HCT116 (cell line): Measurements from ENCODE around the gene ZGPAT. TPM values are rescaled to one million over a fixed set of nuclear protein-coding genes. Genes with fewer than 3 reads are reported as not detected.
"Not testable (repeated sequence)": the region's sequence is repeated elsewhere in the genome, so short reads cannot be mapped to it uniquely, and the experiment has no call there.

Source experiments
- ATAC-seq: fragments of 200-7000 bp; cut with Tn5 transposase; 2 replicates; pipeline ENCODE4 v1.9.1; 2020; ENCODE audit warnings: mild to moderate bottlenecking, moderate library complexity
- BruUV-seq: library from RNA; stranded (reverse); fragments of 400-500 nt; replicated peaks from 2 replicates; lab custom pipeline; 2021; lab: Mats Ljungman, UMichigan
- CTCF ChIA-PET: fragments of 300-600 bp; sonication (Branson Sonifier 250); formaldehyde crosslinking; loops from one replicate; lab custom pipeline; 2021; ENCODE audit warnings: antibody characterized with exemption; lab: Charles Lee
- POLR2A ChIA-PET: fragments of 300-600, 350-600 bp; sonication (Branson Sonifier 250); formaldehyde crosslinking; loops from one replicate; lab custom pipeline; 2021; ENCODE audit warnings: antibody characterized with exemption; lab: Charles Lee
- RAD21 ChIA-PET, 2 experiments: fragments of 300-600 bp; sonication (Branson Sonifier 250); formaldehyde crosslinking; loops; one replicate each; lab custom pipeline; 2023; ENCODE audit warnings: low total read pairs in 2 of 2; ENCODE audit not compliant: uncharacterized antibody in 2 of 2, unreplicated experiment in 2 of 2, low non-redundant PET in 1 of 2; lab: Charles Lee
- DNase-seq: peaks from one replicate; pipeline ENCODE4 v3.0.0-alpha.2; 2010; ENCODE audit warnings: low read depth, low spot score
- H2AFZ ChIP-seq: fragments of 200-600 bp; shearing (Covaris generic), sonication (generic); 2 replicates; pipeline ENCODE4 v1.6.1; 2017; ENCODE audit warnings: low read depth, mixed run types, mixed read lengths, antibody characterized with exemption, low read length; ENCODE audit not compliant: poor library complexity, severe bottlenecking
- H3K27ac ChIP-seq: 2 replicates; pipeline ENCODE4 v1.5.1; 2012; ENCODE audit warnings: low read depth, low read length
- H3K27me3 ChIP-seq: fragments of 200-600 bp; sonication (generic); 2 replicates; pipeline ENCODE4 v1.6.1; 2016; ENCODE audit warnings: mixed run types, low read length, mixed read lengths; ENCODE audit not compliant: insufficient read depth
- H3K36me3 ChIP-seq, 2 experiments: fragments of 200-500 bp in 1 of 2; fragments of 200-600 bp in 1 of 2; sonication (Bioruptor generic) in 1 of 2; sonication (generic) in 1 of 2; 2 replicates each; pipeline versions ENCODE4 v1.5.1 to v1.6.1; 2014 to 2016; ENCODE audit warnings: low read length in 2 of 2, inconsistent platforms in 1 of 2, mixed read lengths in 1 of 2, mixed run types in 1 of 2; ENCODE audit not compliant: insufficient read depth in 2 of 2, control insufficient read depth in 1 of 2
- H3K4me1 ChIP-seq, 2 experiments: fragments of 200-600 bp in 1 of 2; sonication (generic) in 1 of 2; 2 replicates each; pipeline versions ENCODE4 v1.5.1 to v1.6.1; 2012 to 2017; ENCODE audit warnings: low read length in 2 of 2, inconsistent platforms in 1 of 2, mild to moderate bottlenecking in 1 of 2, mixed read lengths in 1 of 2, mixed run types in 1 of 2, moderate library complexity in 1 of 2; ENCODE audit not compliant: insufficient read depth in 2 of 2, control insufficient read depth in 1 of 2
- H3K4me2 ChIP-seq: fragments of 200-600 bp; sonication (generic); 2 replicates; pipeline ENCODE4 v1.6.1; 2017; ENCODE audit warnings: mixed run types, low read length, mixed read lengths
- H3K4me3 ChIP-seq, 2 experiments: fragments of 200-600 bp in 1 of 2; sonication (generic) in 1 of 2; replicated peaks in 1 of 2; 2 replicates each; pipeline ENCODE4 v1.5.1; 2011 to 2016; ENCODE audit warnings: low read length in 2 of 2, control low read depth in 1 of 2, low read depth in 1 of 2, mild to moderate bottlenecking in 1 of 2, mixed read lengths in 1 of 2, mixed run types in 1 of 2
- H3K79me2 ChIP-seq: fragments of 200-600 bp; sonication (generic); 2 replicates; pipeline ENCODE4 v1.6.1; 2017; ENCODE audit warnings: mild to moderate bottlenecking, mixed run types, low read length, moderate library complexity, mixed read lengths; ENCODE audit not compliant: insufficient read depth
- H3K9ac ChIP-seq: fragments of 200-600 bp; sonication (generic); 2 replicates; pipeline ENCODE4 v1.6.1; 2016; ENCODE audit warnings: low read length, mixed read lengths
- H3K9me2 ChIP-seq: fragments of 200-600 bp; sonication (generic), shearing (Covaris generic); 2 replicates; pipeline ENCODE4 v1.6.1; 2017; ENCODE audit warnings: mixed run types, mild to moderate bottlenecking, moderate library complexity; ENCODE audit not compliant: insufficient read depth
- H3K9me3 ChIP-seq, 2 experiments: fragments of 200-500 bp in 1 of 2; fragments of 200-600 bp in 1 of 2; sonication (Bioruptor generic) in 1 of 2; sonication (generic) in 1 of 2; 2 replicates each; pipeline ENCODE4 v1.6.1; 2014 to 2017; ENCODE audit warnings: low read length in 2 of 2, mixed read lengths in 2 of 2, inconsistent platforms in 1 of 2, low read depth in 1 of 2, mild to moderate bottlenecking in 1 of 2, mixed run types in 1 of 2, moderate library complexity in 1 of 2; ENCODE audit not compliant: control insufficient read depth in 1 of 2, insufficient read depth in 1 of 2
- H4K20me1 ChIP-seq: fragments of 200-600 bp; sonication (generic), shearing (Covaris generic); 2 replicates; pipeline ENCODE4 v1.6.1; 2017; ENCODE audit warnings: mixed run types, mild to moderate bottlenecking, moderate library complexity; ENCODE audit not compliant: insufficient read depth
- JUND ChIP-seq: IDR thresholded peaks from 2 replicates; pipeline ENCODE4 v1.6.1; 2012
- SRF ChIP-seq: IDR thresholded peaks from 2 replicates; pipeline ENCODE4 v1.6.1; 2012; ENCODE audit warnings: low read depth
- YY1 ChIP-seq: IDR thresholded peaks from 2 replicates; pipeline ENCODE4 v1.6.1; 2011; ENCODE audit warnings: low read length, low read depth, moderate library complexity, mild to moderate bottlenecking; ENCODE audit not compliant: insufficient replicate concordance; ENCODE audit errors: extremely low read depth
- intact Hi-C: fragments of 100-400 bp; cut with micrococcal nuclease; formaldehyde crosslinking; loops from 2 replicates; pipeline ENCODE4 v1.10.0; 2022
- total RNA-seq: library from RNA; stranded (reverse); gene quantifications from one replicate; pipeline ENCODE4 v1.2.1, GENCODE V29; 2021; ENCODE audit not compliant: unreplicated experiment
- TF ChIP-seq, protein P1 (sequence below): IDR thresholded peaks from 2 replicates; pipeline ENCODE4 v1.6.1; 2012; ENCODE audit warnings: low read depth
- TF ChIP-seq, protein P2 (sequence below): IDR thresholded peaks from 2 replicates; pipeline ENCODE4 v1.6.1; 2012

Gene ZGPAT
- total RNA-seq, 1 experiment from 2014 or later, result 30.6 TPM

DNA sequence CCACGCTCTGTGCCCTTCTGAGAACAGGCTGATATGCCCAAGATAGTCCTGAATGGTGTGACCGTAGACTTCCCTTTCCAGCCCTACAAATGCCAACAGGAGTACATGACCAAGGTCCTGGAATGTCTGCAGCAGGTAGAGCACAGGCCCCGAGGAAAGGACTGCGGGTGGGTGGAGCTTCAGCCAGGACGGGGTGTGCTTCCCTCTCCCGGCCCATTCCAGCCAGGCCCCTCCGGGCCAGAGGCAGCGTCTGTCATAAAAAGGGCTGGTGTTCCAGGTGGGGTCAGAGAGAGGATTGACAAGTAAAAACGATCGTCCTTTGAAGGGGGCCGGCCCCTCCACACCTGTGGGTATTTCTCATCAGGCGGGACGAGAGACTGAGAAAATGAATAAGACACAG, 48.5 kb upstream of the ZGPAT start (continued):
- TF ChIP-seq, protein P1, sequence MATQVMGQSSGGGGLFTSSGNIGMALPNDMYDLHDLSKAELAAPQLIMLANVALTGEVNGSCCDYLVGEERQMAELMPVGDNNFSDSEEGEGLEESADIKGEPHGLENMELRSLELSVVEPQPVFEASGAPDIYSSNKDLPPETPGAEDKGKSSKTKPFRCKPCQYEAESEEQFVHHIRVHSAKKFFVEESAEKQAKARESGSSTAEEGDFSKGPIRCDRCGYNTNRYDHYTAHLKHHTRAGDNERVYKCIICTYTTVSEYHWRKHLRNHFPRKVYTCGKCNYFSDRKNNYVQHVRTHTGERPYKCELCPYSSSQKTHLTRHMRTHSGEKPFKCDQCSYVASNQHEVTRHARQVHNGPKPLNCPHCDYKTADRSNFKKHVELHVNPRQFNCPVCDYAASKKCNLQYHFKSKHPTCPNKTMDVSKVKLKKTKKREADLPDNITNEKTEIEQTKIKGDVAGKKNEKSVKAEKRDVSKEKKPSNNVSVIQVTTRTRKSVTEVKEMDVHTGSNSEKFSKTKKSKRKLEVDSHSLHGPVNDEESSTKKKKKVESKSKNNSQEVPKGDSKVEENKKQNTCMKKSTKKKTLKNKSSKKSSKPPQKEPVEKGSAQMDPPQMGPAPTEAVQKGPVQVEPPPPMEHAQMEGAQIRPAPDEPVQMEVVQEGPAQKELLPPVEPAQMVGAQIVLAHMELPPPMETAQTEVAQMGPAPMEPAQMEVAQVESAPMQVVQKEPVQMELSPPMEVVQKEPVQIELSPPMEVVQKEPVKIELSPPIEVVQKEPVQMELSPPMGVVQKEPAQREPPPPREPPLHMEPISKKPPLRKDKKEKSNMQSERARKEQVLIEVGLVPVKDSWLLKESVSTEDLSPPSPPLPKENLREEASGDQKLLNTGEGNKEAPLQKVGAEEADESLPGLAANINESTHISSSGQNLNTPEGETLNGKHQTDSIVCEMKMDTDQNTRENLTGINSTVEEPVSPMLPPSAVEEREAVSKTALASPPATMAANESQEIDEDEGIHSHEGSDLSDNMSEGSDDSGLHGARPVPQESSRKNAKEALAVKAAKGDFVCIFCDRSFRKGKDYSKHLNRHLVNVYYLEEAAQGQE, result no peak
- TF ChIP-seq, protein P2, sequence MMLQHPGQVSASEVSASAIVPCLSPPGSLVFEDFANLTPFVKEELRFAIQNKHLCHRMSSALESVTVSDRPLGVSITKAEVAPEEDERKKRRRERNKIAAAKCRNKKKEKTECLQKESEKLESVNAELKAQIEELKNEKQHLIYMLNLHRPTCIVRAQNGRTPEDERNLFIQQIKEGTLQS, result no peak
- TF ChIP-seq JUND (no peak), SRF (no peak), YY1 (no peak)

DNA sequence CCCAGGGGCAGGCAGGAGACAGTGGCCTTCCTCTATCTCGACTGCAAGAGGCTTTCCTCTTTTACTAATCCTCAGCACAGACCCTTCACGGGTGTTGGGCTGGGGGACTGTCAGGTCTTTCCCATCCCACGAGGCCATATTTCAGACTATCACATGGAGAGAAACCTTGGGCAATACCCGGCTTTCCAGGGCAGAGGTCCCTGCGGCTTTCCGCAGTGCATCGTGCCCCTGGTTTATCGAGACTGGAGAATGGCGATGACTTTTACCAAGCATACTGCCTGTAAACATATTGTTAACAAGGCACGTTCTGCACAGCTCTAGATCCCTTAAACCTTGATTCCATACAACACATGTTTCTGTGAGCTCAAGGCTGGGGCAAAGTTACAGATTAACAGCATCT, 47.7 kb upstream of the ZGPAT start:
- H3K4me3 ChIP-seq, POLR2A ChIA-PET, RAD21 ChIA-PET, H4K20me1 ChIP-seq, H2AFZ ChIP-seq, H3K9me3 ChIP-seq, H3K9me2 ChIP-seq, DNase-seq, intact Hi-C loops, H3K4me2 ChIP-seq, H3K27me3 ChIP-seq, CTCF ChIA-PET, H3K27ac ChIP-seq, H3K9ac ChIP-seq, BruUV-seq, ATAC-seq: not testable (repeated sequence)
- H3K36me3 ChIP-seq, result peaks cover 9 to 17% of the 10 kb centered on the region in 2 experiments
- H3K79me2 ChIP-seq, result peaks cover 58% of the 10 kb centered on the region
- H3K4me1 ChIP-seq, result peaks cover 10 to 27% of the 10 kb centered on the region in 2 experiments
